HG03064 (cell line): ENCODE data around the gene KCNJ16.

Experiments
- ATAC-seq: cut with Tn5 transposase; IDR thresholded peaks from one replicate; pipeline ENCODE4 v1.9.1; 2021; ENCODE audit warnings: low read depth; ENCODE audit not compliant: unreplicated experiment

KCNJ16 gene

GRCh38 chr17:70123193-70123592 lies 48.2 kb downstream of the KCNJ16 start:
- ATAC-seq = no peak

DNA sequence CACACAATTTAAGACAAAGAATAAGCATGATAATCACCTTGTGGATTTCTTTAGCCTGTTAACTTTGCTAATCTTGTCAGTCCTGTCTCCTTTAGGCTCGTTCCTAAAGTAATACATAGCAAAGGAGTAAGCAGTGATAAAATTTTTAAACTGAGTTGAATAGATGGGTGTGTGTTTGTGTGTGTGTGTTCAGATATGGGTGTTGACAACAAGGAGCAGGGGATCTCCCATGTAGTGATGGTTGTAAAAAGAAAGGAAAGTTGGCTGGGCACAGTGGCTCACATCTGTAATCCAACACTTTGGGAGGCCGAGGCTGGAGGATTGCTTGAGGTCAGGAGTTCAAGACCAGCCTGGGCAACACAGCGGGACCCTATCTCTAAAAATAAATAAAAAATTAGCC lies 49.7 kb downstream of the KCNJ16 start:
- no peak for ATAC-seq

DNA sequence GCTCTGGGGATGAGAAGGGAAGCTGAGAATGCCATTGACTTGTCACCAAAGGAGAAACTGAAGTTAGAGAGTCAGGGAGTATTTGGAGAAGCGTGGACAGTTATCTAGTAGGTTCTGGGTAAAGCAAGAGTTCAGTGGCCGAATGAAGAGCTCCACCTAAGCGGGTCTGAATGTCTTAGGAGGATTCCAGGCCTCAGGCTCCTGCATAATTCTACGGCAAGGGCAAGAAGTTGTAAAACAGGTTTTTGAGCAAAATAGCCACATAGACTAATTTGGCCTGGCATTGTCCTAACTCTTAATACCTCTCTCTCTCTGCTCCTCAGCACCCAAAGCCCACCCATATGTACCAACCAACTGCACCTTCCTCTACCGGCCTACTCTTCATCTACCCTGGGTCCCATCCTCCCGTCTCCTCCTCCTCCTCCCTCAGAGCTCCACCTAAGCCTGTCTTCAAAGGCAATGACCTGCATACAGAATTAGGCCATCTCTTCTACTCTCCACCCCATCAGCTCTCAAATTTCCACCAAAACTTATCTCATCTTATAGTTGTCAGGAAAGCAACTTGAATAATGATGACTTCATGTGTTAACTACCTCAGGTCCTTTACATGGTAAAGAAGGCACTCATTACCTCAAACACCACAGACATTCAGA lies 52.3 kb downstream of the KCNJ16 start:
- no peak for ATAC-seq

- no peak for ATAC-seq
These were observed 53.8 kb downstream of the KCNJ16 start for GRCh38 chr17:70128727-70129238.

GRCh38 chr17:70130289-70130688 lies 55.3 kb downstream of the KCNJ16 start:
- ATAC-seq = no peak

- ATAC-seq = no peak
These were observed 57.5 kb downstream of the KCNJ16 start for GRCh38 chr17:70132505-70132904.

DNA sequence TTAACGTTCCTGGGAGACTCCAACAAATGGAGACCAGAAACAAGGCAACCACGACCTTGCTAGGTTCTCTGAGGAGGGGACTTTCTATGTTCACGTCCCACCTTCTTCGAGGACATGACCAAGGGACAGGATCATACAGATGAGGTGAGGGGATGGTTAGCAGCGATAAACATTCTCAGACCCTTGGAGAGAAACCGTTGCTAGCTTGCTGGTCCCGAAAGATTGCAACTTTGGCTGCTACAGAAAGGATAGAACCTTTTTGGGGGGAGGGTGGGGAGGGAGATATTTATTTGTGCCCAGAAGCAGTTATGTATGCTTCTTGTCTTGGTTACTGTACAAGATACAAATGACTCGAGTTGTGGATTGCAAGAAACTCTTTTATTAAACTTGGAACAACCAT lies 59.0 kb downstream of the KCNJ16 start:
- no peak for ATAC-seq

GRCh38 chr17:70134777-70135176 lies 59.8 kb downstream of the KCNJ16 start:
- ATAC-seq = no peak

GRCh38 chr17:70136131-70136530 lies 61.1 kb downstream of the KCNJ16 start:
- no peak for ATAC-seq

DNA sequence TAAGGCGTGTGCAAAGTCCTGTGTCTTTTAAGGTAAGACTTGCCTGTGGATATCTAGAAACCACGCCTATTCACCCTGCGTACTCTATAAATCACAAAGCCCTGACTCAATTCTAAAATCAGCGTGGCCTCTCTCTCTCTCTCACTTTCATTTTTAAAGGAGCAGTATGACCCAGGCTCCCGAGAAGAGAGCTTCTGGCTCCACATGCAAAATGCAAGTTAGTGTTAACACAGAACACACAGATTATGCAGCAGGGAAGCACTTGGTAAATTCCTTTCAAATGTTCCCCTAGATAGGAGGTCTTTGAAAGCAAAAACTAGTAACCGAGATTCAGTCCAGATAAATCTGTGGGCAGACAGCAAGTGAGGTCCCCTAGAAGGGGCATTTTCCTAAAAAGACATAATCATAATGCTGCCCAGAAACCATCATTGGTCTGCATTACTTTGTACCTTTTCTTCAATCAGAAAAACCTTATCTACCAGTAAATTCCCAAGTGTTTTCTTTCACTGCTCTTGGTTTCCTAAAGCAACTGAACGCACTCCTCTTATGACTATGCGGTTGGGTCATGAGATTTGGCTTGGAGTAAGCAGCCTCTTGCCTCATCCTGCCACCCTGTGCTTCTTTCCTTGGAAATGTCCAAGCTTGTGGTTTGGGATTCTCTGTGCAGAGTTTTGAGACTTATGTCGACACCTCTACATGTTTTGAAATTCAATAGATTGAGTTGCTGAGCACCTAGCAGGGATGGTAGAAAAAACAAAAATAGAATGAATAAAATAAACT lies 62.6 kb downstream of the KCNJ16 start:
- peak; percentile 100 for ATAC-seq

GRCh38 chr17:70138291-70138865 lies 63.4 kb downstream of the KCNJ16 start:
- ATAC-seq = no peak

DNA sequence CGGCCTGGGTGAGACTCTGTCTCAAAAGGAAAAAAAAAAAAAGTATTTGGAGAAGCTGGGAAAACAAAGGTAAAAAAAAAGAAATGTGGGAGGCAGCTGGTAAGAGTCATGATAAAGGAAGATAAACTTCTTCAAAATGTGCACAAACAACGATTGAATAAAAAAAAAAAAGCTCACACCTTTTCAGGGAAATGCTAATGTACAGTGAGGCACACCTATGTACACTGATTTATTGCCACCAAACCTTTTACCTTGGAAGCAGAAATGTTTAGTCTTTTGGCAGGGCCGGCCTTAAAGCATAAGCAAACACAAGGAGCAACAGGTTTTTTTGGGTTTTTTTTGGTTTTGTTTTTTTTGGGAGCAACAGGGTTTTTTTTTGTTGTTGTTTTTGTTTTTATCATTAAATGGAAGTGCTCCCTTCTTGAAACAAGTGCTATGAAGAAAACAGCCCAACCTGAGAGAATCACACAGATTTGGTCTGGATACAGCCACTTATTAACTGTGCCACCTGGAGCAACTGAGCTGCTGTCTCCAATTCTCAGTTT lies 64.5 kb downstream of the KCNJ16 start:
- ATAC-seq = no peak

GRCh38 chr17:70144260-70144846 lies 69.3 kb downstream of the KCNJ16 start:
- no peak for ATAC-seq

DNA sequence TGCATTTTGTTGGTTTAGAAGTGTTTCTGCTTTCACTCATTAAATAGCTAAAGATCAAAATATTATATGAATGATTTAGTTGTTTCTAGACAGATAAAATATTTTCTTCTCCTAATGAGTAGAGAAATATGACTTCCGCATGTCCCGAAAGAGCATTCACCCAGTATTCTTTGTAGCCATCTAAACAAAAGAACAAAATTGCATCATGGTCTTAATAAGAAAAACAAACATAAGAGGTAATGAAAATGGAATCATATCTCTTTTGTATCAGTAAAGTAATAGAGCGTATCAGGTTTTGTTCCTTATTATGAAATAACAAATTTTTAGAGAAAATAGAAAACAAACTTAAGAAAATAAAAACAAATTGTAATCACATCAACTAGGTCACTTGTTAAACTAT lies 78.2 kb downstream of the KCNJ16 start:
- no peak for ATAC-seq

DNA sequence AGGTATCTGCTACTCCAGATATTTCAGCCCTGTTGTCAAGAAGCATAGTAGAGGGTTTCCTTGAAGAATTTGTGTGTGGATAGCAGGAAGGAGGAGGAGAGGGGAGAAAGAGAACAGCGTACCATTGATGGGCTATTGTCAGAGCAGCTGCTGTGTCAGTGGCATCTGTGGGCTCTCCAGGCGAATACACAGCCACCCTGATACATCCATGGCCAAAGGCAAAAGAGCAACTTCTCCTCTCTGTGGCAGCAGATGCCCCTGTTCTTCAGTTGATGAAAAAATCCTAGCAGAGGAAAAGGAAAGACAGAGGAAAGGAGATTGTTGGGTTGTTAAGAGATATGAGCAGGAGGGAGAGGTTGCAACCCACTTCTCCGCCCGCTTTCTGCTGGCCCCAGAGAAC lies 82.1 kb downstream of the KCNJ16 start:
- ATAC-seq = no peak

DNA sequence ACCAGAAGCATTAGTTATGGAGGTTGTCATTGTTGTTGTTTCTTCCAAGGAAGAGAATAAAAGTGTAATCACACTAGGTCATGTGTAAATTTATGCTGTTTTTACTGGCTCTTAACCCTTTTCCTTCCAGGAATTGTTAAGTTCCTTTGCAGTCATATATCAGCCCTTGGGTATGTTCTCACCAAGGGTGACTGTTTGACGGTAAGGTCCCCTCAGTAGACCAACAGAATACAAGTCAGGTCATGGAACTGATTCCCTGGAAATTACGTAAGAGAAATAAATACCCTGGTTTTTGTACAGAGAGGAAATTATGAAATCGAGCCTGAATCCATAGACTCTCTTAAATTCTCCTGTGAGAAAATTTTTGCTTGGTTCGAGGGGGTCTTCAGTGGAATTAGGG lies 83.2 kb downstream of the KCNJ16 start:
- no peak for ATAC-seq

- no peak for ATAC-seq
These were observed 83.6 kb downstream of the KCNJ16 start for GRCh38 chr17:70158591-70158990.

DNA sequence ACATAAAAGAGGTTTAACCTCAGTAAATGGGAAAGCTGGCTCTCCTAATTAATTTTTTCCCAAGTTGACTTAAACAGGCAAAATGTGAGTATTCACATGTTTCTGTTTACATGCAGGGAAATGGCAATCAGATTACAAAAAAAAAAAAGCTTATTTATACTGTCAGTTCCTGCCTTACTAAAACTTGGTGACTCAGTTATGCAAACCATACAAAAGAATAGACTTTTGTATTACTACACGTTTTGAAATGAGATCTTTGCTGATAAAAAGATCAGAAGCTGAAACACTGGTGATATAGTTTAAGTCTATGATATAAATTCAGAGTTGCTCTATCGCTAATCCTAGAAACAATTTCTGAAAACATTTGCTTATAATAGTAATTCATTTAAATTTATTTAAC lies 85.0 kb downstream of the KCNJ16 start:
- ATAC-seq = no peak

DNA sequence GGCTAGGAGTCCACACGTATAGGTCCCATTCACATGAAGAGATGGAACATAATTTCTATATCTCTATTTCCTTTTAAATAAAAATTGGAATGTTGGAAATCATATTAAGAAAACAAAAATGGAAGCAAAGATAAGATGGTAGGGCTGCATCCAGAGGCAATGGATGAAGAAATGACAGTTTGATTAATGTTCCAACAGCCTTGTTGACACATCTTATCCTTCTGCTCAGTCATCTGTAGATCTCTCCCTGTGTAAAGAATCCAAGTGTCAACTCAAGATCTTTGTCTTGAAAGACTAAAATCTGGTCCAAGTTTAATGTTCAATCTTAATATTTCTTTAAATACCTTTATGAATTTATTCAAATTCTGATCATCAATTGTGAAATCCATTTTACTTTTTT lies 86.5 kb downstream of the KCNJ16 start:
- ATAC-seq = no peak

DNA sequence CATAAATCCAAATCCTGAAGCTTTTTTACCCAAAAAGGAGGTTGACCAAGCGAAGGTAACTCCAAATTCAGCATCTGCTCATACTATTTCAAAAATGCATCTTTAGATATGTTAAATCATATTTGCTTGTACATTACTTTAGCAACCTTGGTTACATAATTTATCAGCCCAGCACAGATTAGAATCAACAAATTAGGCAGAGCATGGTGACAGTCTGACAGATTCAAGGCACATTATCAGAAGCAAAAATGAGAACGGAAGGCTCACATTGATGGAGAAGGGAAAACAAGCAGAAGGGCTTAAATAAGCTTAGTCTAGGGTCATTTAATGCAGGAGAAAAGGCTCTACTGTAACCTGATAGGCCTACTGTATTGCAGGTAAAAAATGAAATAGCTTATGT lies 90.4 kb downstream of the KCNJ16 start:
- ATAC-seq = no peak

DNA sequence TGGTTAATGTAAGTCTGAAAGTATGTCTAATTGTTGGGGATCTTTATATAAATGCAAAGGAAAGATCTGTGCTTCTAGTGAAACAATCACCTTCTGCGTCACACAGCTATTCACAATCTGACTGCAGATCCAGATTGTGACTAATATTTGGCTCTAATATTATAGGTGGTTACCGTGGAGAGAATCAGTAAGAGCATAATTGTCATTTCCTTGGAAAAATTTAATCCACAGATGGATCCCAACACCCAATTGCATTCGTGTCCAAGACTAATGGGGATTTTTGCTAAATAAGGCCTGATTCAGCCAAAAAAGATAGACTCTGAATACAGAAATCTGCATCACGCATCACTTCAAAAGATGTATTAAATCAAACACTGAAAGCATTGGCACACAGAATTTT lies 91.6 kb downstream of the KCNJ16 start:
- ATAC-seq = no peak
